Spleen (tissue), 11 donors: ENCODE data around the gene BLOC1S5. TPM values are rescaled to one million over a fixed set of nuclear protein-coding genes. Genes with fewer than 3 reads are reported as not detected.

ENCODE experiments used
- DNase-seq: peaks from one replicate; pipeline ENCODE4 v3.0.0-alpha.2; 2020
- H3K27ac ChIP-seq, 8 donors: fragments of 200-600 bp; sonication (generic) in 7 of 8; 1 replicate in 4 of 8; 2 replicates in 4 of 8; pipeline versions ENCODE4 v1.5.0 to v1.8.0; 2016 to 2021; ENCODE audit warnings: inconsistent platforms in 4 of 8, mild to moderate bottlenecking in 4 of 8, moderate library complexity in 1 of 8
- H3K27me3 ChIP-seq, 7 donors: fragments of 200-600 bp; sonication (generic) in 6 of 7; replicated peaks in 1 of 7; 1 replicate in 4 of 7; 2 replicates in 3 of 7; pipeline versions ENCODE4 v1.5.0 to v1.8.0; 2016 to 2021; ENCODE audit warnings: inconsistent platforms in 3 of 7, mild to moderate bottlenecking in 1 of 7
- H3K36me3 ChIP-seq, 6 donors: fragments of 200-600 bp; sonication (generic) in 5 of 6; 1 replicate in 4 of 6; 2 replicates in 2 of 6; pipeline versions ENCODE4 v1.5.0 to v1.8.0; 2016 to 2021; ENCODE audit warnings: inconsistent platforms in 2 of 6
- H3K4me1 ChIP-seq, 6 donors: fragments of 200-600 bp; sonication (generic) in 5 of 6; 1 replicate in 3 of 6; 2 replicates in 3 of 6; pipeline versions ENCODE4 v1.5.0 to v1.8.0; 2016 to 2021; ENCODE audit warnings: inconsistent platforms in 3 of 6
- H3K4me3 ChIP-seq, 8 donors: fragments of 200-600 bp; sonication (generic) in 7 of 8; 1 replicate in 4 of 8; 2 replicates in 4 of 8; pipeline versions ENCODE4 v1.5.0 to v1.8.0; 2016 to 2021; ENCODE audit warnings: inconsistent platforms in 4 of 8, mild to moderate bottlenecking in 4 of 8, moderate library complexity in 2 of 8
- H3K9me3 ChIP-seq, 8 donors: fragments of 200-600 bp; sonication (generic) in 7 of 8; 1 replicate in 4 of 8; 2 replicates in 4 of 8; pipeline versions ENCODE4 v1.5.0 to v1.8.0; 2016 to 2021; ENCODE audit warnings: inconsistent platforms in 4 of 8
- POLR2A ChIP-seq, 3 donors: fragments of 450-650 bp; IDR thresholded peaks; one replicate each; pipeline ENCODE4 v1.5.1; 2017; ENCODE audit warnings: antibody characterized with exemption in 3 of 3, mild to moderate bottlenecking in 1 of 3
- POLR2AphosphoS5 ChIP-seq, 3 donors: sonication (generic); formaldehyde crosslinking; IDR thresholded peaks; one replicate each; pipeline ENCODE4 v1.5.1; 2017; ENCODE audit warnings: antibody characterized with exemption in 3 of 3
- WGBS, 5 donors: extraction: QIAGEN DNeasy Blood & Tissue Kit in 3 of 5; methylation state at CpG; one replicate each; pipeline versions ENCODE4 v1.1.5 to v1.1.7; 2013 to 2018; 5-methylcytosine and 5-hydroxymethylcytosine counted together
- intact Hi-C: fragments of 100-400 bp; cut with DNase I; formaldehyde crosslinking; loops from one replicate; pipeline ENCODE4 v1.15.0; 2023; ENCODE audit warnings: low total_unique reads
- polyA plus RNA-seq, 3 donors: library from polyadenylated mRNA; stranded (reverse); fragments of 200-250 nt; gene quantifications; one replicate each; pipeline ENCODE4 v1.2.1, GENCODE V29; 2013
- total RNA-seq, 7 donors: library from RNA; depleted of rRNA in 3 of 7; stranded (reverse); fragments of >200 nt in 3 of 7; fragmentation: NEBNext Ultra II Directional in 4 of 7; extraction: Animal tissue kit (Norgen Biotek cat#: 25700) in 4 of 7; gene quantifications; one replicate each; pipeline versions ENCODE4 v1.1.0 to v1.2.1, GENCODE V29; 2016 to 2021
- TF ChIP-seq, protein P1 (sequence below), 11 experiments: fragments of 200-600 bp in 7 of 11; fragments of 450-650 bp in 4 of 11; sonication (generic) in 4 of 11; IDR thresholded peaks in 8 of 11; conservative IDR thresholded peaks in 3 of 11; 1 replicate in 7 of 11; 2 replicates in 4 of 11; pipeline versions ENCODE4 v1.4.0 to v1.8.0; 2016 to 2021; ENCODE audit warnings: antibody characterized with exemption in 11 of 11, inconsistent platforms in 4 of 11, mild to moderate bottlenecking in 1 of 11
- donor health status: healthy with polysubstance abuse.
- donor health status: DM: no; HTN: no; CAD: no; lungs with moderate emphysema.
- donor health status: DM: no; HTN: no; CAD: no.
- donor health status: Bipolar disorder and iron deficiency.
- donor health status: healthy.
- donor health status: DM: no; HTN: no; CAD: no.
- donor health status: DM: yes; HTN: yes; CAD: no.

Gene BLOC1S5
- total and polyA plus RNA-seq, 10 donors, result 6.6 to 18.0 (median 13.6) TPM

DNA sequence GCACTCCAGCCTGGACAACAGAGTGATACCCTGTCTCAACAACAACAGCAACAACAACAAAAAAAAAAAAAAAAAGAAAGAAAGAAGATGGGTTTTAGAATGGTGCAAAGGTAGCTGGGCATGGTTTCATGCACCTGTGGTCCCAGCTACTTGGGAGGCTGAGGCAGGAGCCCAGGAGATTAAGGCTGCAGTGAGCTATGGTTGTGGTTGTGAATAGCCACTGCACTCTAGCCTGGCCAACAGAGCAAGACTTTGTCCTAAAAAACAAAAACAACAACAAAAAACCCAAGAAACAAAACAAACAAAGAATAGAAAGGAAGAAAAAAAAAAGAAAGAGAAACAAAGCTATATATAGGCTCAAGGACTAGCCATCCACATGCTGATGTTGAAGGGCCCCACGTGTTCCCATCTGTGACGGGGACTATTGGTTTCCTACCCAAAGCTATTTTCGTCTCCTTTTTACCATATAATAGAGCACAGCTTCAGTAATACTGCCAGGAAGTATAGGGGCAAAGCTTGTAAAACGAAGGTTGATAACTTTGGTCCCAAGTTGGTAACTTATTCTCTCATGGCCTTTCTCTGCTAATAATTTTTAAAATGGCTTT lies 46.0 kb upstream of the BLOC1S5 start:
- TF ChIP-seq POLR2A (IDR thresholded peaks at IDR 0.05) (no peak), POLR2AphosphoS5 (IDR thresholded peaks at IDR 0.05) (no peak)
- TF ChIP-seq, protein P1, sequence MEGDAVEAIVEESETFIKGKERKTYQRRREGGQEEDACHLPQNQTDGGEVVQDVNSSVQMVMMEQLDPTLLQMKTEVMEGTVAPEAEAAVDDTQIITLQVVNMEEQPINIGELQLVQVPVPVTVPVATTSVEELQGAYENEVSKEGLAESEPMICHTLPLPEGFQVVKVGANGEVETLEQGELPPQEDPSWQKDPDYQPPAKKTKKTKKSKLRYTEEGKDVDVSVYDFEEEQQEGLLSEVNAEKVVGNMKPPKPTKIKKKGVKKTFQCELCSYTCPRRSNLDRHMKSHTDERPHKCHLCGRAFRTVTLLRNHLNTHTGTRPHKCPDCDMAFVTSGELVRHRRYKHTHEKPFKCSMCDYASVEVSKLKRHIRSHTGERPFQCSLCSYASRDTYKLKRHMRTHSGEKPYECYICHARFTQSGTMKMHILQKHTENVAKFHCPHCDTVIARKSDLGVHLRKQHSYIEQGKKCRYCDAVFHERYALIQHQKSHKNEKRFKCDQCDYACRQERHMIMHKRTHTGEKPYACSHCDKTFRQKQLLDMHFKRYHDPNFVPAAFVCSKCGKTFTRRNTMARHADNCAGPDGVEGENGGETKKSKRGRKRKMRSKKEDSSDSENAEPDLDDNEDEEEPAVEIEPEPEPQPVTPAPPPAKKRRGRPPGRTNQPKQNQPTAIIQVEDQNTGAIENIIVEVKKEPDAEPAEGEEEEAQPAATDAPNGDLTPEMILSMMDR (IDR thresholded peaks at IDR 0.05 in 8 of 11, conservative IDR thresholded peaks at IDR 0.05 in 3 of 11), result no peak
- H3K36me3 ChIP-seq, result no peaks in the 10 kb centered on the region
- intact Hi-C loops, result no loop called here
- H3K4me3 ChIP-seq, result no peak overlapping the region
- WGBS, 5 donors, result 36 to 59% (median 49%) methylated on average over 4 of the region's 4 CpGs
- no peak for DNase-seq
- H3K4me1 ChIP-seq, result no peaks in the 10 kb centered on the region
- no peaks in the 10 kb centered on the region for H3K9me3 ChIP-seq
- peaks cover 0 to 38% (median 6%) of the 10 kb centered on the region in 7 donors for H3K27me3 ChIP-seq
- no peak overlapping the region for H3K27ac ChIP-seq

DNA sequence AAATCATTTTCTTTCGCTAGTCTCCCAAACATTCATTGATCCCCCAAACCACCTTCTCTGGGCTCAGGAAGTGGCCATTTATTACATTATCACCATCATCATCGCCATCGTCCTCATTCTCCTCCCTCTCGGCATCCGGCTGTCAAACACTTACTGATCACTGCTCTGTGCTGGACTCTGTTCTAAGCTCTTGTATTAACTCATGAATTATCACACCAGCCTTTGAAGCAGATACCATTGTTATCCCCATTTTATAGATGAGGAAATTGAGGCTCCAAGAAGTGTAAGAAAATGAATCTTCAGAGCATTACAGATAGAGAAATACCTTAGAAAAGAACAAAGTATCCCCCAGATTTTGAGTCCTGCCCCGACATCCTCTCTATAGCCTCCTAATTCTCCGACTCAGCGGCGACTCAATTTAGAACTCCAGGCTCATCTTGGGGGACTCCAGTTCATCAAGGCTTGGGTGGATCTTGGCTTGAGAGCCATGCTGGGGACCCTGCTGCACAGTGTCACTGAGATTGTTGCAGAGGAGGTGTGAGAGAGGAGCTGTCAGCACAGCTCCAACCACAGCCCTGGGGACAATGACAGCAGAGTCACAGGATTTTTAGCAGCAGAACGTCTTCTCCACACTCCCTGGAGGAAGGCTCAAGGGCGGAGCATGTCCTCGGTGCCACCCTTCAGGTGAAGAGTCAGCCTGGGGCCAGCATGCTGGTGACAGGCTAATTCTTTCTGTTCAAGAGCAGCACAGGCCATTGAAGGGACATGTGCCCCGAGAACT lies 44.8 kb upstream of the BLOC1S5 start:
- TF ChIP-seq, protein P1 (IDR thresholded peaks at IDR 0.05 in 8 of 11, conservative IDR thresholded peaks at IDR 0.05 in 3 of 11), result no peak
- TF ChIP-seq POLR2AphosphoS5 (IDR thresholded peaks at IDR 0.05) (no peak), POLR2A (IDR thresholded peaks at IDR 0.05) (no peak)
- intact Hi-C loops, result no loop called here
- H3K36me3 ChIP-seq, result no peaks in the 10 kb centered on the region
- peaks cover 0 to 40% (median 6%) of the 10 kb centered on the region in 7 donors for H3K27me3 ChIP-seq
- H3K9me3 ChIP-seq, result no peaks in the 10 kb centered on the region
- WGBS, 5 donors, result 76 to 82% (median 78%) methylated on average over 11 to 13 of the region's 13 CpGs
- H3K4me1 ChIP-seq, result no peaks in the 10 kb centered on the region
- H3K4me3 ChIP-seq, result no peak overlapping the region
- no peak for DNase-seq
- H3K27ac ChIP-seq, result no peak overlapping the region

DNA sequence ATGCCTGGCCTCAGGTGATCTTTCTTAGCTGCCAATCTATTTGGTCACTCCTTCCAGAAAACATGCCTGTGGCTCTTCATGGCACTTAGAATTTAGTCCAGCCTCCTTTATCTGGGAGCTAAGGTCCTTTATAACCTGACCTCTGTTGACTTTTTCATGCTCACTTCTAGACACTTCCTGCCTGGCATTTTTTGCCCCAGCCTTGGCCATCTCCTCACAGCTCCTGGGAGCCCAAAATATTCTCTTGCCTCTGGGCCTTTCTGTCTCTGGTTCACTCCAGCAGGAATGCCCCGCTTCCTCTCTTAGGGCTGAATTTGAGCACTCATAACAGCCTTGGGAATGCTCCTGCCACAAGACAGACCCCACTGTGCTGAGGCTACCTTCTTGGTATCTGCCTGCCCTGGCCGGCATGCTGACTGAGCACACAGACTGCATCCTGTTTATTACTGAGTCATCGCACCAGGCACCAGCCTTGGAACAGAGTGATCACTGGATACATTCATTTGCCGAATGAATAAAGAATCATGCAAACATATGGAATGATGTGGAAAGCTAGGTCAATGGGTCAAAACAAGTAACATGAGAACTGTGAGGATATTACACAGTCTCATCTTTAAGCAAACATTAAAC lies 44.0 kb upstream of the BLOC1S5 start:
- H3K36me3 ChIP-seq, result no peaks in the 10 kb centered on the region
- DNase-seq, result no peak
- H3K4me1 ChIP-seq, result no peaks in the 10 kb centered on the region
- H3K27ac ChIP-seq, result no peak overlapping the region
- TF ChIP-seq, protein P1 (IDR thresholded peaks at IDR 0.05 in 8 of 11, conservative IDR thresholded peaks at IDR 0.05 in 3 of 11), result no peak
- TF ChIP-seq POLR2A (IDR thresholded peaks at IDR 0.05) (no peak), POLR2AphosphoS5 (IDR thresholded peaks at IDR 0.05) (no peak)
- H3K9me3 ChIP-seq, result no peaks in the 10 kb centered on the region
- 42 to 71% (median 50%) methylated on average over 4 of the region's 4 CpGs for WGBS, 5 donors
- peaks cover 0 to 36% (median 6%) of the 10 kb centered on the region in 7 donors for H3K27me3 ChIP-seq
- intact Hi-C loops, result no loop called here
- H3K4me3 ChIP-seq, result no peak overlapping the region

DNA sequence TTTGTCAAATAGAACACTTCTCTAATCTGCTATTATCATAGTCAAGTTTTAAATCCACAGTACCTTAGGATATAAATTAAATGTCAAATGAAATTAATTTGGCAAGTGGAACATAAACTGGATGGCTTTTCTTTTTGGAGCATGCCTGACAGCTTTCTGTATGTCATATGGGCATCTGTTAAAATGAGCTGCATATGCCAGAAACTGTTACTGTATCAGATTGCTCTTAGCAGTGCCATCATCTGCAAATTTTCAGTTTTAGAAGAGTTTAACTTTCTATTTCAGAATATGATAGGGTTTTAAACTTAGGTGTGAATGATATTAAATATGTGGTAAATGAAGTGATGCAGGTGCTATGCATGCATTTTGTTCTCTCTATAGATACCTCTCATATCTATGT lies 41.6 kb upstream of the BLOC1S5 start:
- Histone ChIP-seq H3K27ac (no peak overlapping the region), H3K4me1 (peaks cover 8 to 18% (median 15%) of the 10 kb centered on the region in 6 donors), H3K9me3 (no peaks in the 10 kb centered on the region), H3K27me3 (peaks cover 0 to 36% (median 6%) of the 10 kb centered on the region in 7 donors), H3K36me3 (no peaks in the 10 kb centered on the region), H3K4me3 (no peak overlapping the region)
- DNase-seq, result no peak
- intact Hi-C loops, result no loop called here
- TF ChIP-seq POLR2A (IDR thresholded peaks at IDR 0.05) (no peak), POLR2AphosphoS5 (IDR thresholded peaks at IDR 0.05) (no peak)
- TF ChIP-seq, protein P1 (IDR thresholded peaks at IDR 0.05 in 8 of 11, conservative IDR thresholded peaks at IDR 0.05 in 3 of 11), result no peak
